PC-9 (cell line): Measurements from ENCODE around the gene E2F1. TPM values are rescaled to one million over a fixed set of nuclear protein-coding genes. Genes with fewer than 3 reads are reported as not detected.

ENCODE experiments used
- BruUV-seq: library from RNA; stranded (reverse); fragments of 400-500 nt; replicated peaks from 2 replicates; lab custom pipeline; 2021; lab: Mats Ljungman, UMichigan
- CTCF ChIA-PET: fragments of 300-600 bp; sonication (Branson Sonifier 250); formaldehyde crosslinking; loops from one replicate; lab custom pipeline; 2022; ENCODE audit warnings: antibody characterized with exemption; lab: Charles Lee
- POLR2A ChIA-PET: fragments of 300-600 bp; sonication (Branson Sonifier 250); formaldehyde crosslinking; loops from one replicate; lab custom pipeline; 2022; ENCODE audit warnings: antibody characterized with exemption; ENCODE audit not compliant: unreplicated experiment; lab: Charles Lee
- DNase-seq, 2 experiments: peaks; one replicate each; pipeline versions ENCODE4 v3.0.0 to v3.0.0-alpha.2; 2015 to 2022; ENCODE audit warnings: mixed read lengths in 1 of 2
- H2AFZ ChIP-seq: fragments of 200-600 bp; sonication (generic); 2 replicates; pipeline ENCODE4 v1.8.1; 2017; ENCODE audit warnings: antibody characterized with exemption
- H3F3A ChIP-seq: fragments of 200-600 bp; sonication (generic); 2 replicates; pipeline ENCODE4 v1.8.1; 2017; ENCODE audit warnings: antibody characterized with exemption, mild to moderate bottlenecking, low read depth; ENCODE audit not compliant: insufficient read depth
- H3K27ac ChIP-seq: fragments of 200-600 bp; sonication (generic); 2 replicates; pipeline ENCODE4 v1.6.1; 2016; ENCODE audit warnings: mixed run types
- H3K27me3 ChIP-seq: fragments of 200-600 bp; sonication (generic); 2 replicates; pipeline ENCODE4 v1.6.1; 2016; ENCODE audit warnings: low read depth, mixed run types; ENCODE audit not compliant: insufficient read depth
- H3K36me3 ChIP-seq: fragments of 200-600 bp; sonication (generic); 2 replicates; pipeline ENCODE4 v1.6.1; 2016; ENCODE audit warnings: low read depth, mixed run types
- H3K4me1 ChIP-seq: fragments of 200-600 bp; sonication (generic); replicated peaks from 2 replicates; pipeline ENCODE4 v1.6.1; 2016; ENCODE audit warnings: mixed run types; ENCODE audit not compliant: insufficient read depth
- H3K4me2 ChIP-seq: fragments of 200-600 bp; sonication (generic); 2 replicates; pipeline ENCODE4 v1.6.1; 2017; ENCODE audit warnings: mixed run types
- H3K4me3 ChIP-seq: fragments of 200-600 bp; sonication (generic); 2 replicates; pipeline ENCODE4 v1.6.1; 2016; ENCODE audit warnings: mixed run types
- H3K79me2 ChIP-seq: fragments of 200-600 bp; sonication (generic); 2 replicates; pipeline ENCODE4 v1.6.1; 2017; ENCODE audit warnings: low read depth, mixed run types
- H3K9me2 ChIP-seq: fragments of 200-600 bp; sonication (generic); 2 replicates; pipeline ENCODE4 v1.8.1; 2017; ENCODE audit warnings: mild to moderate bottlenecking; ENCODE audit not compliant: insufficient read depth
- H3K9me3 ChIP-seq: fragments of 200-600 bp; sonication (generic); 2 replicates; pipeline ENCODE4 v1.8.1; 2016; ENCODE audit warnings: low read depth; ENCODE audit not compliant: insufficient read depth
- H4K20me1 ChIP-seq: fragments of 200-600 bp; sonication (generic); 2 replicates; pipeline ENCODE4 v1.8.1; 2017; ENCODE audit not compliant: insufficient read depth
- EZH2 ChIP-seq: fragments of 200-600 bp; sonication (generic); IDR thresholded peaks from 2 replicates; pipeline ENCODE4 v1.8.0; 2017; ENCODE audit warnings: antibody characterized with exemption, low read depth
- intact Hi-C: fragments of 100-400 bp; cut with micrococcal nuclease; formaldehyde crosslinking; loops from one replicate; pipeline ENCODE4 v1.10.0; 2022; ENCODE audit not compliant: unreplicated experiment
- total RNA-seq: library from RNA; stranded (reverse); gene quantifications from 2 replicates; pipeline ENCODE4 v1.2.3, GENCODE V29; 2021
- TF ChIP-seq, protein P1 (sequence below): fragments of 200-600 bp; sonication (generic); conservative IDR thresholded peaks from 2 replicates; pipeline ENCODE4 v1.6.1; 2017; ENCODE audit warnings: mixed run types, antibody characterized with exemption, mild to moderate bottlenecking, moderate library complexity

The E2F1 gene
- total RNA-seq, 1 experiment from 2014 or later: 31.5 TPM

DNA sequence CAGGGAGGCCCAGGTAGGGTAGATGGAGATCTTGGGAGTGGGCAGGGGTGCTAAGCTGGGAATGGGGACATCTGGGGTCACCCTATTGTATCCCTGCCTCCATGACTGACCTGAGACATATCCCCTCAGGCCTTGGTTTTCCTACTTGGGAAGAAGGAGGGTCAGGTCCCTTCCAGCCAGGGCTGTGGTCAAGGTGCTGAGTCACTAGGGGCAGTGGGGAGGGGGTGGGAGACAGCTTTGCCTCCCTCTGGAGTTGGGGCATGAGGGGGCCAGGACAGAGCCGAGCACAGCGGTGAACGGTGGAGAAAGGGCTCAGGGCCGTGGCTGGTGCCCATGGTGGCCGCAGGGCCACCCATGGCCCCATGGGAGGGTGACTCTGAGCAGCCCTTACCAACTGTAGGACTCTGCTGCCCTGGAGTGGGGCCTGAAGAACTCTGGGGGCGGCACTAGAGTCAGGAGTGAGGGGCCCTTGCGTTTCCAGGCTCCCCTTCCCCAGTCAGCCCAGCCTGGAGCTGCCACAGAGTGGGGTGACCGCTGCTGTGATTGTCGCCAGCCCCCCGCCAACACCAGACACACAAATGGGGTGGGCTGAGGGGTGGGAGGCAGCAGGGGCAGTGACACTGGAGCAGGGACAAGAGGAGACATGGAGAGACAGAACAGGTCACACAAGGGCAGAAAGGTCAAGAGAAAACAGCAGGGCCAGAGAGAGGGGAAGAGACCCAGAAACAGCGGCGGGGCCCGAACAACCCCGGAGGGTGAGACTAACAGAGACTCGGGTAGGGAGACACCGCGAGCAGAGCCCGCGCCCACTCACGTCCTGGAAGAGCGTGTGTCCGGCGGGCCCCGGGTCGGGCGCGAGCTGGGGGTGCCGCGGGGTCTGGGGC lies 12.5 kb downstream of the E2F1 start:
- TF ChIP-seq, protein P1, sequence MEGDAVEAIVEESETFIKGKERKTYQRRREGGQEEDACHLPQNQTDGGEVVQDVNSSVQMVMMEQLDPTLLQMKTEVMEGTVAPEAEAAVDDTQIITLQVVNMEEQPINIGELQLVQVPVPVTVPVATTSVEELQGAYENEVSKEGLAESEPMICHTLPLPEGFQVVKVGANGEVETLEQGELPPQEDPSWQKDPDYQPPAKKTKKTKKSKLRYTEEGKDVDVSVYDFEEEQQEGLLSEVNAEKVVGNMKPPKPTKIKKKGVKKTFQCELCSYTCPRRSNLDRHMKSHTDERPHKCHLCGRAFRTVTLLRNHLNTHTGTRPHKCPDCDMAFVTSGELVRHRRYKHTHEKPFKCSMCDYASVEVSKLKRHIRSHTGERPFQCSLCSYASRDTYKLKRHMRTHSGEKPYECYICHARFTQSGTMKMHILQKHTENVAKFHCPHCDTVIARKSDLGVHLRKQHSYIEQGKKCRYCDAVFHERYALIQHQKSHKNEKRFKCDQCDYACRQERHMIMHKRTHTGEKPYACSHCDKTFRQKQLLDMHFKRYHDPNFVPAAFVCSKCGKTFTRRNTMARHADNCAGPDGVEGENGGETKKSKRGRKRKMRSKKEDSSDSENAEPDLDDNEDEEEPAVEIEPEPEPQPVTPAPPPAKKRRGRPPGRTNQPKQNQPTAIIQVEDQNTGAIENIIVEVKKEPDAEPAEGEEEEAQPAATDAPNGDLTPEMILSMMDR: no peak
- TF ChIP-seq EZH2: no peak
- peak in 1 of 2 experiments; percentile 31 for DNase-seq
- Histone ChIP-seq H3K27me3 (no peaks in the 10 kb centered on the region), H3K36me3 (0 out of 2 replicates have a peak, but pooled peaks cover 6% of the 10 kb centered on the region), H3K9me3 (no peaks in the 10 kb centered on the region), H3F3A (peaks cover 27% of the 10 kb centered on the region; the same call in 1 of the 2 replicates), H3K79me2 (peaks cover 33% of the 10 kb centered on the region), H4K20me1 (no peaks in the 10 kb centered on the region), H3K27ac (peak overlapping the region; percentile 48), H3K4me1 (peaks cover 16% of the 10 kb centered on the region; the same call in 1 of the 2 replicates), H2AFZ (peak overlapping the region; percentile 85), H3K9me2 (no peaks in the 10 kb centered on the region), H3K4me2 (peak overlapping the region; percentile 84), H3K4me3 (peak overlapping the region; percentile 96)
- POLR2A ChIA-PET: interaction anchor here (0.6 kb wide), 1 partner anchor 184 kb away, joined by 4 read pairs; the partner anchor contains the start of gene CBFA2T2
- BruUV-seq: no TSS peak
- intact Hi-C loops: loop anchor here (5.0 kb wide), 1 partner anchor 59 kb away; the partner anchor contains the start of gene ZNF341
- CTCF ChIA-PET: interaction anchor here (0.6 kb wide), 2 partner anchors 202 to 577 kb away, joined by 6 to 8 read pairs; no protein-coding TSS in a partner anchor

DNA sequence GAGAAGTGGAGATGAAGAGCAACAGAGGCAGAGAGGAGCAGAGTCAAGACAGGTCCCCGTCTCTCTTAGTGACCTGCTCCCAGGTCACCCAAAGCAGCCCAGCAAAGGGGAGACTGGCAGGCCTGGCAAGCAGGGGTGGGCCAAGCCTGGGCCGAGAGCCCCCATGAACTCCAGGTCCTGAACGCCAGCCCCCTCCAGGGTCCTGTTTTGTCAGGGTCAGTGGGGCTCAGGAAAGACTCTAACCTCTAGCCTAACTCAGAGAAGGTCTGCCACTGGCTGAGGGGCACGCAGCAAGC lies 13.1 kb downstream of the E2F1 start:
- no peaks in the 10 kb centered on the region for H3K9me2 ChIP-seq
- DNase-seq: peak in 1 of 2 experiments; percentile 11
- H3K79me2 ChIP-seq: peaks cover 38% of the 10 kb centered on the region
- no peak overlapping the region for H2AFZ ChIP-seq
- H3K4me1 ChIP-seq: peaks cover 22% of the 10 kb centered on the region; the same call in 1 of the 2 replicates
- peak overlapping the region; percentile 96 for H3K4me3 ChIP-seq
- H3K27ac ChIP-seq: no peak overlapping the region
- no peaks in the 10 kb centered on the region for H4K20me1 ChIP-seq
- no peaks in the 10 kb centered on the region for H3K9me3 ChIP-seq
- H3K27me3 ChIP-seq: no peaks in the 10 kb centered on the region
- peak overlapping the region; percentile 84 for H3K4me2 ChIP-seq
- ChIA-PET CTCF (no interaction called here), POLR2A (no interaction called here)
- intact Hi-C loops: loop anchor here (5.0 kb wide), 1 partner anchor 59 kb away; the partner anchor contains the start of gene ZNF341
- TSS peak; percentile 33 for BruUV-seq
- TF ChIP-seq, protein P1: no peak
- TF ChIP-seq EZH2: no peak
- H3F3A ChIP-seq: peaks cover 32% of the 10 kb centered on the region; the same call in 1 of the 2 replicates
- H3K36me3 ChIP-seq: 0 out of 2 replicates have a peak, but pooled peaks cover 6% of the 10 kb centered on the region

DNA sequence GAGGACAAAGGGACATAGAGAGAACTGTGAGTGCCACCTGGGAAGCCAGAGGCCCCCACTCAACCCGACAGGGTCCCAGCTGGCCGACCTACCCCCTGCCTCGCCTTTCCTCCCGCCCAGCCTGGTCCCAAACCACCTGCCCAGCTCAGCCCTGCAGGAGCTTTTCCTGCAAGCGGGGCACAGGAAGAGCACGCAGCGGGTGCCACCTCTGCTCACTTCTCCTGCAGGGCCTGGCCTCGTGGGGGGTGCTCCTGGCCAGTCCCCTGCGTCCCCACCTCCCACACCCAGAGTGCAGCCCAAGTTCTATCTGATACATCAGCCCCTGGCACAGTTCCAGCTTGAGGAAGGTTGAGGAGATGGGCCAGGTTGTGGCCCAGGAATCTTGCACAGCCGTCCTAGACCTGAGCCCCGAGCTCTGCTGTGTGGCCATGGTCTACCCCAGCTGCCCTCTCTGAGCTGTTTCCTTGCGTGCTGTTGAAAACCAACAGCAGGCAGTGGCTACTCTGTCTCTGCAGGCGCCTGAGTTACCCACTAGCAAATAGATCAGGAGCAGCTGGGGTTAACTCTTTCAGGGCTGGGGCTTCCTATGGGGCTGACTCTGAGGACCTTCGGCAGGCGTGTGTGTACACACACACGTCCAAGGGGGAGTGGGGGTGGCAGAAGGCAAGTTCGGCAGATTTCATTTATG lies 13.6 kb downstream of the E2F1 start:
- ChIA-PET POLR2A (no interaction called here), CTCF (no interaction called here)
- Histone ChIP-seq H3K79me2 (peaks cover 38% of the 10 kb centered on the region), H3K27me3 (no peaks in the 10 kb centered on the region), H2AFZ (no peak overlapping the region), H3K9me3 (no peaks in the 10 kb centered on the region), H3K9me2 (no peaks in the 10 kb centered on the region), H3K27ac (no peak overlapping the region), H4K20me1 (no peaks in the 10 kb centered on the region), H3K4me3 (peak overlapping the region; percentile 96), H3K36me3 (0 out of 2 replicates have a peak, but pooled peaks cover 6% of the 10 kb centered on the region), H3K4me1 (peaks cover 27% of the 10 kb centered on the region; the same call in 1 of the 2 replicates), H3F3A (peaks cover 37% of the 10 kb centered on the region), H3K4me2 (peak overlapping the region; percentile 84)
- no TSS peak for BruUV-seq
- TF ChIP-seq, protein P1: no peak
- no peak for TF ChIP-seq EZH2
- intact Hi-C loops: loop anchor here (5.0 kb wide), 1 partner anchor 60 kb away; the partner anchor contains the start of gene ZNF341
- no peak for DNase-seq
